GM12878 (cell line): ENCODE data around the gene ADGB. TPM values are rescaled to one million over a fixed set of nuclear protein-coding genes. Genes with fewer than 3 reads are reported as not detected.

Source experiments
- ATAC-seq: fragments of 200-7000 bp; cut with Tn5 transposase; 3 replicates; pipeline ENCODE4 v1.9.1; 2020; ENCODE audit warnings: mild to moderate bottlenecking, moderate library complexity
- BruUV-seq: library from RNA; stranded (reverse); fragments of 400-500 nt; replicated peaks from 2 replicates; lab custom pipeline; 2021; lab: Mats Ljungman, UMichigan
- CTCF ChIA-PET: fragments of 300-600 bp; sonication (Branson Sonifier 250); formaldehyde crosslinking; extraction: SDS; loops from one replicate; lab custom pipeline; 2021; ENCODE audit warnings: inconsistent platforms; lab: Yijun Ruan, JAX
- POLR2A ChIA-PET: fragments of 350-600 bp; formaldehyde crosslinking; extraction: SDS; loops from one replicate; lab custom pipeline; 2021; ENCODE audit warnings: inconsistent platforms; lab: Charles Lee
- RAD21 ChIA-PET: fragments of 300-600 bp; sonication (Branson Sonifier 250); formaldehyde crosslinking; loops from one replicate; lab custom pipeline; 2023; ENCODE audit warnings: antibody characterized with exemption; ENCODE audit not compliant: unreplicated experiment; lab: Charles Lee
- SMC1A ChIA-PET: fragments of 300-600 bp; sonication (Branson Sonifier 250); formaldehyde crosslinking; loops from one replicate; lab custom pipeline; 2023; ENCODE audit not compliant: unreplicated experiment, uncharacterized antibody; lab: Charles Lee
- DNase-seq: peaks from one replicate; pipeline ENCODE4 v3.0.0-alpha.2; 2011; ENCODE audit warnings: low read depth, low spot score
- FAIRE-seq: peaks from 3 replicates; lab custom pipeline; 2011; peaks lifted over from hg19 to GRCh38; lab: Jason Lieb, UNC
- H2AFZ ChIP-seq: 2 replicates; pipeline ENCODE4 v1.6.0; 2011; ENCODE audit warnings: low read depth, low read length, control low read depth; ENCODE audit not compliant: control insufficient read depth
- H3K27ac ChIP-seq: 2 replicates; pipeline ENCODE4 v1.5.1; 2011; ENCODE audit warnings: control low read depth; ENCODE audit not compliant: control insufficient read depth, insufficient read depth
- H3K27me3 ChIP-seq, 2 experiments: replicated peaks in 1 of 2; 2 replicates each; pipeline versions ENCODE4 v1.6.0 to v1.6.1; 2011; ENCODE audit warnings: low read length in 1 of 2; ENCODE audit not compliant: control insufficient read depth in 2 of 2, insufficient read depth in 2 of 2
- H3K36me3 ChIP-seq, 2 experiments: 2 replicates each; pipeline ENCODE4 v1.5.1; 2011; ENCODE audit warnings: low read length in 1 of 2; ENCODE audit not compliant: control insufficient read depth in 2 of 2, insufficient read depth in 2 of 2
- H3K4me1 ChIP-seq: 2 replicates; pipeline ENCODE4 v1.6.1; 2011; ENCODE audit warnings: mild to moderate bottlenecking, low read length, moderate library complexity, mixed read lengths; ENCODE audit not compliant: control insufficient read depth, insufficient read depth
- H3K4me2 ChIP-seq: 2 replicates; pipeline ENCODE4 v1.6.0; 2011; ENCODE audit warnings: control low read depth; ENCODE audit not compliant: control insufficient read depth, insufficient read depth
- H3K4me3 ChIP-seq: fragments of 200-600 bp; sonication (generic); 2 replicates; pipeline ENCODE4 v1.5.1; 2016
- H3K79me2 ChIP-seq: 2 replicates; pipeline ENCODE4 v1.6.0; 2011; ENCODE audit warnings: low read length; ENCODE audit not compliant: control insufficient read depth, insufficient read depth
- H3K9ac ChIP-seq: 2 replicates; pipeline ENCODE4 v1.8.0; 2011; ENCODE audit warnings: low read length, control low read depth, mixed read lengths; ENCODE audit not compliant: control insufficient read depth, insufficient read depth
- H3K9me3 ChIP-seq: replicated peaks from 3 replicates; pipeline ENCODE4 v1.5.1; 2011; ENCODE audit warnings: mild to moderate bottlenecking, low read length; ENCODE audit not compliant: control insufficient read depth, insufficient read depth
- H4K20me1 ChIP-seq: 2 replicates; pipeline ENCODE4 v1.6.0; 2011; ENCODE audit not compliant: control insufficient read depth, insufficient read depth
- CREM ChIP-seq: IDR thresholded peaks from 2 replicates; pipeline ENCODE4 v1.6.1; 2014; ENCODE audit warnings: antibody characterized with exemption, low read depth
- E2F8 ChIP-seq: fragments of 450-650 bp; IDR thresholded peaks from 2 replicates; pipeline ENCODE4 v1.6.1; 2018; ENCODE audit warnings: mild to moderate bottlenecking, low read depth, moderate library complexity; ENCODE audit not compliant: partially characterized antibody
- NRF1 ChIP-seq: conservative IDR thresholded peaks from 2 replicates; pipeline ENCODE4 v1.6.1; 2011; ENCODE audit warnings: mild to moderate bottlenecking, low read depth, low read length, improper control_type of control experiment
- PKNOX1 ChIP-seq: fragments of 450-650 bp; IDR thresholded peaks from 2 replicates; pipeline ENCODE4 v1.6.1; 2016; ENCODE audit warnings: mild to moderate bottlenecking
- POU2F2 ChIP-seq: IDR thresholded peaks from 3 replicates; pipeline ENCODE4 v1.6.1; 2011; ENCODE audit warnings: low read depth, mild to moderate bottlenecking, low read length, borderline replicate concordance
- RBBP5 ChIP-seq: fragments of 200-600 bp; sonication (generic); conservative IDR thresholded peaks from 2 replicates; pipeline ENCODE4 v1.6.1; 2016
- WRNIP1 ChIP-seq: IDR thresholded peaks from 2 replicates; pipeline ENCODE4 v1.6.1; 2011; ENCODE audit warnings: low read depth, low read length, improper control_type of control experiment, borderline replicate concordance
- WGBS: methylation state at CpG from one replicate; pipeline ENCODE4 v1.1.6; 2016; ENCODE audit warnings: low lambda C conversion rate; ENCODE audit not compliant: insufficient replicate concordance, insufficient coverage; ENCODE audit errors: missing lambda C conversion rate; 5-methylcytosine and 5-hydroxymethylcytosine counted together
- in situ Hi-C: fragments of 300-500 bp; cut with MboI; formaldehyde crosslinking; loops from 9 replicates; pipeline ENCODE4 v1.14.3; 2018; ENCODE audit warnings: mixed read lengths
- intact Hi-C: fragments of 100-400 bp; cut with micrococcal nuclease; formaldehyde crosslinking; loops from one replicate; pipeline ENCODE4 v1.14.2; 2022; ENCODE audit not compliant: unreplicated experiment
- polyA plus RNA-seq, 11 experiments: library from polyadenylated mRNA; depleted of rRNA in 4 of 11; unstranded in 6 of 11; stranded (reverse) in 5 of 11; fragments of >200 nt; fragmentation: Nextera tagmentation in 4 of 11; fragmentation: Illumina TruSeq in 1 of 11; extraction: Ambion mirVana in 4 of 11; extraction: Trizol in 1 of 11; gene quantifications; 1 replicate in 1 of 11; 2 replicates in 10 of 11; pipeline versions ENCODE4 v1.2.1 to v1.2.3, GENCODE V29; 2011 to 2016; ENCODE audit warnings: inconsistent platforms in 2 of 11, missing spikeins in 2 of 11, low read depth in 1 of 11
- total RNA-seq, 4 experiments: library from RNA; depleted of rRNA in 3 of 4; stranded (reverse); fragments of >200 nt in 3 of 4; fragmentation: Illumina TruSeq in 1 of 4; extraction: Trizol in 1 of 4; gene quantifications; 2 replicates each; pipeline versions ENCODE4 v1.2.1 to v1.2.3, GENCODE V29; 2013 to 2021

Gene ADGB
- total and polyA plus RNA-seq, 10 of the 15 experiments (the other 5 are each of a cell fraction or from before 2014, with no cell fraction given), result not detected

GRCh38 chr6:146833157-146833556 is 234.4 kb downstream of the ADGB start:
- CTCF ChIA-PET, result no interaction called here
- BruUV-seq, result no TSS peak
- H4K20me1 ChIP-seq, result no peaks in the 10 kb centered on the region
- no peak for TF ChIP-seq NRF1
- TF ChIP-seq WRNIP1, result no peak
- TF ChIP-seq CREM, result no peak
- TF ChIP-seq PKNOX1, result no peak
- no peak for TF ChIP-seq E2F8
- TF ChIP-seq RBBP5, result no peak
- no peak for TF ChIP-seq POU2F2
- DNase-seq (no peak), ATAC-seq (no peak), FAIRE-seq (no peak)
- H3K27ac ChIP-seq, result no peak overlapping the region
- no peak overlapping the region for H3K4me2 ChIP-seq
- no peaks in the 10 kb centered on the region for H3K79me2 ChIP-seq
- no peak overlapping the region for H3K9ac ChIP-seq
- in situ Hi-C loops, result no loop called here
- RAD21 ChIA-PET, result no interaction called here
- H3K4me1 ChIP-seq, result no peaks in the 10 kb centered on the region
- intact Hi-C loops, result no loop called here
- no peaks in the 10 kb centered on the region for H3K36me3 ChIP-seq
- no peaks in the 10 kb centered on the region for H3K9me3 ChIP-seq
- H2AFZ ChIP-seq, result no peak overlapping the region
- SMC1A ChIA-PET, result no interaction called here
- H3K27me3 ChIP-seq, result no peaks in the 10 kb centered on the region
- WGBS, result 0% methylated on average over 3 of the region's 3 CpGs
- no peak overlapping the region for H3K4me3 ChIP-seq
- POLR2A ChIA-PET, result no interaction called here
